Sciatic nerve (tissue), 2 donors: ENCODE data around the gene RPL3. TPM values are rescaled to one million over a fixed set of nuclear protein-coding genes. Genes with fewer than 3 reads are reported as not detected.
"Not testable (repeated sequence)": the region's sequence is repeated elsewhere in the genome, so short reads cannot be mapped to it uniquely, and the experiment has no call there.

Experiments used
- ATAC-seq: fragments of 200-7000 bp; cut with Tn5 transposase; one replicate; pipeline ENCODE4 v1.9.1; 2020; ENCODE audit warnings: mild to moderate bottlenecking, moderate library complexity
- DNase-seq: peaks from one replicate; pipeline ENCODE4 v3.0.0-alpha.2; 2020; ENCODE audit warnings: low spot score
- intact Hi-C: fragments of 100-400 bp; cut with DNase I; formaldehyde crosslinking; loops from one replicate; pipeline ENCODE4 v1.14.2; 2022
- total RNA-seq: library from RNA; stranded (reverse); fragmentation: NEBNext Ultra II Directional; extraction: Animal tissue kit (Norgen Biotek cat#: 25700); gene quantifications from one replicate; pipeline ENCODE4 v1.2.1, GENCODE V29; 2021
- donor health status: DM: no; HTN: no; CAD: no.
- donor health status: DM: no; HTN: no; CAD: no.

The RPL3 gene
- total RNA-seq, 1 donor from 2014 or later: 1,341 TPM

DNA sequence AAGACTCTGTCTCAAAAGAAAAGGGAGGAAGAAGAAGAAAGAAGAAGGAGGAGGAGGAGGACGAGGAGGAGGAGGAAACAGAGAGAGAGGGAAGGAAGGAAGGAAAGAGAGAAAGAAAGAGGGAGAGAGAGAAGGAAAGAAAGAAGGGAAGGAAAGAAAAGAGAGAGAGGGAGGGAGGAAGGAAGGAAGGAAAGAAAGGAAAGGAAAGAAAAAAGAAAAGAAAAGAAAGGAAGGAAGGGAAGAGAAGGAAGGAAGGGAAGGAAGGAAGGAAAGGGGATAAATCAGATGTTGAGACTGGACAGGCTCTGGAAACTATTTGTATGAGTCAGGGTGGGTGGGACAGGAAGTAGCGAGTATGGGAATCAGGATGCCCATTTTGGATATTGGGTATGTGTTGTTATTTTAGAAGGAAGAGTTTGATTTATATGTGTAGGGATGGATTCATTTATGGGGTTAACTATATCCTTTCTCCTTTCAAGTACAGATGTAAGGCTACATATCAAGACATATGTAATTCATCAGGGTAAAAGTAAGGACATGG, 6.0 kb upstream of the RPL3 start:
- DNase-seq: no peak
- ATAC-seq: no peak
- intact Hi-C loops: loop anchor here (10.0 kb wide), 1 partner anchor 189 kb away; no protein-coding TSS in a partner anchor

DNA sequence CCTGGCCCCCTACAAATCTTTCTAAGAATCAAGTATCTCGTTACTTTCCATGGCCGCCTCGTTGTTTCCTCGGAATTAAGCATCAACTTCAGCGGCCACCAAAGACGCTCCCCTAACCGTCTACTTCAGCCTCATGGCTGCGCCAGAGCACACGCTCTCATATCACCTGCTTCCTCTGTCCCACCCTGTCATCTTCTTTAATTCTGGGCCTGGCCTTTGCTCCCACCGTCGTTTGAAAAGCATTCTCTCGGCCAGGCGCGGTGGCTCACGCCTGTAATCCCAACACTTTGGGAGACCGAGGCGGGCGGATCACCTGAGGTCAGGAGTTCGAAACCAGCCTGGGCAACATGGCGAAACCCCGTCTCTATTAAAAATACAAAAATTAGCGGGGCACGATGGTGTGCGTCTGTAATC, 1.2 kb upstream of the RPL3 start:
- intact Hi-C loops: loop anchor here (10.0 kb wide), 1 partner anchor 194 kb away; no protein-coding TSS in a partner anchor
- ATAC-seq, DNase-seq: not testable (repeated sequence)

DNA sequence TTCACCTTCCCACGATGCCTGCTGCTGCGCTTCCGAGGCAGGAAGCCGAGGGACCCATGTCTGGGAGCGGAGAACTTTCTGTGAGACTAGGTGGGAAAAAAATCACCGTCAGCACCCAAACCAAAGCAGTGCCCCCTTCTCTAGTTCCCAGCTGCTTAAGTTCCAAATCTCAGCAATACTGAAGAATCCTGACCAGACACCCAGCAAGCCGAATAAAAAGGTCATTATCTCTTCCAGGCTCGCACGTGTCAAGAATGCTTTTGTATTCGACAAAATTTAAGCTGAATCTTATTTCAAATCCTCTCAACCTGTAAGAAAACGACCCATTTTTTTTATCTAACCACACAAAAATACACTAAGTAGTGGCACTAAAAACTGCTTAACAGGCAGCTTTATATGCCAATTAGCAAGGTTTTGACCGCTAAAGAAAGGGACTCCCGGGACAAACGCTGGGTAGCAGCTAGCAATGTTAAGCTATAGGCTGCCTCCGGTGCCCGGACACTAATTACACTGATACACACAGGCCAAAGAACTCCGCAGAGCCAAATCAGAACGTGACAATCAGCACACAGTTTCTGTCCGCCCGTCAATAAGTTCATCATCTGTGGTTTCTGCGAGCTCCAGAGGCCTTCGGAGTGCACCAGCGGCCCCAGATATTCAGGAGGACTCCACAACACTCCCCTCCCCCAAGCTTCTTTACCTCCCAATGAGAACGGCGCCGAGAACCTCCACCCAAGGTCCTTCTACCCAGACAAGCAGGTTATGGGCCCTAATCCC, 728 bp downstream of the RPL3 start:
- ATAC-seq (peak; percentile 28), DNase-seq (no peak)
- intact Hi-C loops: loop anchor here (10.0 kb wide), 1 partner anchor 454 kb away; no protein-coding TSS in a partner anchor

DNA sequence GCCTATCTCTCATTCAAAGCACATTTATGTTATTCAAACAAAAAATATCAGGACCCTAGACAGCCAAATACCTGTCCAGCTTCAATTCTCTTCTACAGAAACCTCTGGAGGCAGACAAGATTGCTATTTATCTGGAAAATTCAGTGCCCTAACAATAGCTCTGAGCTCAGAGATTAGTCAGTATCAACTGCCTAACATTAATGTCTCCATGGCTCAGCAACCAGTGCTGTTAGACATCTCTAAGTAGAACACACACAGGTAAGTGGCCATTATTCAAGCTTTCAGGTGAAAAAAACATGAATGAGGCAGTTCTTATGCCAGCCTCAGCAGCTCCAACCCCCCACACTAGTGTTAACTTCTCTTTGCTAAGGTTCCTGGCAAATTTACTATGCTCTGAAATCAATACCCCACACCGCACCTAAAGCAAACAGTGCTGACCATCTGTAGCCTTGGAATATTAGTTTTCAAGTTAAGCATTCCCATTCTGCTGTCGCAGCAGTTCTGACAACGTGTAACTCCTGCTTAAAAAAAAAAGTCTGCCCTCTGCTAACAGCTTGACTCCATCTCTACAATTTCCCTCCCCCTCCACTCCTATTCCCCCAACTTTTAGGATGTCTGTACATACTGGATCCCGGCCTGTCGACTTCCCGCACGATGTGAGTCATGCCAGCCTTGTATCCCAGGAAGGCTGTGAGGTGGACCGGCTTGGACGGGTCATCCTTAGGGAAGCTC, 1.5 kb downstream of the RPL3 start:
- intact Hi-C loops: loop anchor here (10.0 kb wide), 1 partner anchor 453 kb away; no protein-coding TSS in a partner anchor
- DNase-seq: no peak
- ATAC-seq: no peak

DNA sequence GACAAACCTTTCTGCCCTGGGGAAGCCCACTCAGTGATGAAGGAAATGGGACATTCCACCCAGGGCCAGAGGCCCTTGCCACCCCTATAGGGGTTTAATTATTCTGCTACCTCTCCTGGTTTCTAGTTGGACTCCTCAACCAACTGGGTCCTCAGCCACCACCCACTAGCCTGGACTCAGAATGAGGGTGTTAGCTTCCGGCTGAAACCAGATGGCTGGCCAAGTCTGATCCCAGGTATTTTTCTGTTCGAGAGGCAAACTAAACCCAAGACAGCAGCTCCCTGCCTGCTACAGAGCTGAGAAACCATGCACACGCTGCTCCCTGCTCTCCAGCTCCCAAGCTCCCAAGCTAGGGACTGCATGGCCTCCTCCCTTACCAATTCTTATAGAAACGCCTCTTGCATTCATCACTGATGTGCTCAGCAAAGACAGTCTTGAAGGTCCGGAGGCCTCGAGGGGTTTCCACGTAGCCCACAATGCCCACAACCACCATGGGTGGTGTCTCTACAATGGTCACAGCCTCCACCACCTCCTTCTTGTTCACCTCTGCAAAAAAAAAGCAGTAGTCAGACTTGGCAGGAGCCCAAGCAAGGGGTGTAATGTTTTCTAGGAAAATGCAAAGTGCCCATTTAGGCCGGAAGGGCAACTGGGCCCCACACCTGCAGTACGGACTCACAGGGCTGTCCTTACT, 2.2 kb downstream of the RPL3 start:
- intact Hi-C loops: loop anchor here (10.0 kb wide), 1 partner anchor 452 kb away; no protein-coding TSS in a partner anchor
- ATAC-seq (no peak), DNase-seq (no peak)

DNA sequence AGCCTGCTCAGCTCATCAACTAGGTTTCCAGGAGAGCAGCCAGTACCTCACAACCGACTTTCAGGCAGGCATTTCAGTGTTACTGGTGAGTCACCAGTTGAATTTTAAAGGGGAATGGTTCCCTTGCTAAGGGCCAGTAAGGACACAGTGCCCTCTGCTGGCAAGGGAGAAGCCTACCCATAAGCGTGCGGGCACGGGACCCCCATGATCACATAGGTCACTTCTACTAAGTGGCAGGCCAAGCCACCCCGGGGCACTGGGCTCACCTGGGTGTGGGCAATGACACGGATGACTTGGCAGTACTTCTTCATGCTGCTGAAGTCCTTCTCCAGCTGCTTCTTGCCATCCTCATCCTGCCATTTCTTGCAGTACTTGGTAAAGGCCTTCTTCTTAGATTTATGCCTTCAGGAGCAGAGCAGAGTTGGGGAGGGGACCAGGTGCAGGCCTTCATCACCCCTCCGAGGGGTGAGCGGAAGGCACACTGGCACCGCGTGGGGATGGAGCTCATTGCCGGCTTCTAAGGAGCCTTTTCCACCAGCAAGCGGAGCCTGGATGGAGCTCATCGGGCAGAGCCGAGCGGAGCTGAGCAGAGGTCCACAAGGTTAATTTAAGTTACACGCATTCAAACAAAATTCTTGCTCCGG, 2.9 kb downstream of the RPL3 start:
- intact Hi-C loops: loop anchor here (10.0 kb wide), 1 partner anchor 452 kb away; no protein-coding TSS in a partner anchor
- DNase-seq (peak; percentile 88), ATAC-seq (peak; percentile 37)

DNA sequence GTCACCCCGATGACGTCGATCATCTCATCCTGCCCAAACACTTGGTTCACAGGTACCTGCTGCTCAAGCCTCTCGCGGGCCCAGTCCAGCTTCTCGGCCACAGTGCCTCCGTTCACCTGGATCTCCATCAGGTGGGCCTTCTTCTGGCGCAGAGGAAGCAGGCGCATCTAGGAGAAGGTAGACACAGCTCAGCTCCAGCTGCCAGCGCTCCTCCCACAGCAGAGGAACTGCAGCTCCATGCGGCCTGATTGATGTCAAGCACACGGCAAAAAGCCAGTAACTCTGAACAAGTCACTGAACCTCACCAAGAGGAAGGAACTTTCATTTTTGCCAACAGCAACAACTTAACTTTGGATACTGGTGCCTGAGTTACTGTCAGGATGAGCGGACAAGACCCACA, 4.0 kb downstream of the RPL3 start:
- ATAC-seq (no peak), DNase-seq (no peak)
- intact Hi-C loops: loop anchor here (10.0 kb wide), 1 partner anchor 451 kb away; no protein-coding TSS in a partner anchor

DNA sequence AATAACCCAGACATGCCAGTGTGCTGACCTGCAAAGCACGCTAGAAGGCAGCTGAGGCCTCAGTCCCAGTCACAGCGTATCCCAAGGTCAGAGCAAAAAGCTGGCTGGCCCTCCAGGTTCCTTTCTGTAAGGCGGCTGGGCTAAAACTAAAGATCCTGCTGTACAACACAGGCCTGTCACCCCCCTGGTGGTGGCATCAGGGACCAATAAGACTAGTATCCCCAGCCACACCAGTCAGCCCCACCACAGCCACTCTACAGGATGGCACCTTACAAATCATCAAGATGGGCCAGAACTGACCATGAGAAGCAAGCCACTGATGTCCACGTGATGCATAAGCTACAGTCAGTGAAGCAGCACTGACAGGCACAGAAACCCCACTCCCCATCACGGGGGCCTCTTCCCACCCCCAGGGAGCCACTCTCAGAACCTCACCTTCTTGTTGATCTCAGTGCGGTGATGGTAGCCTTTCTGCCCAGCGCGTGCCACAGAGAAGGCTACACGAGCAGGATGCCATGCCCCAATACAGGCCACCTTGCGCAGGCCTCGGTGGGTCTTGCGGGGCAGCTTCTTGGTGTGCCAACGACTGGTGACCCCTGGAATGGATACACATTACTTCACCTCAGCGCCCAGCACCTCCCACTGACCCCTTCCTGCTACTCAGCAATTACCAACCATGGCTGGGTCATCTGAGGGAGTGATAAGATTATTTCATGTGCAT, 5.0 kb downstream of the RPL3 start:
- DNase-seq: no peak
- ATAC-seq: no peak
- intact Hi-C loops: loop anchor here (10.0 kb wide), 1 partner anchor 450 kb away; no protein-coding TSS in a partner anchor

DNA sequence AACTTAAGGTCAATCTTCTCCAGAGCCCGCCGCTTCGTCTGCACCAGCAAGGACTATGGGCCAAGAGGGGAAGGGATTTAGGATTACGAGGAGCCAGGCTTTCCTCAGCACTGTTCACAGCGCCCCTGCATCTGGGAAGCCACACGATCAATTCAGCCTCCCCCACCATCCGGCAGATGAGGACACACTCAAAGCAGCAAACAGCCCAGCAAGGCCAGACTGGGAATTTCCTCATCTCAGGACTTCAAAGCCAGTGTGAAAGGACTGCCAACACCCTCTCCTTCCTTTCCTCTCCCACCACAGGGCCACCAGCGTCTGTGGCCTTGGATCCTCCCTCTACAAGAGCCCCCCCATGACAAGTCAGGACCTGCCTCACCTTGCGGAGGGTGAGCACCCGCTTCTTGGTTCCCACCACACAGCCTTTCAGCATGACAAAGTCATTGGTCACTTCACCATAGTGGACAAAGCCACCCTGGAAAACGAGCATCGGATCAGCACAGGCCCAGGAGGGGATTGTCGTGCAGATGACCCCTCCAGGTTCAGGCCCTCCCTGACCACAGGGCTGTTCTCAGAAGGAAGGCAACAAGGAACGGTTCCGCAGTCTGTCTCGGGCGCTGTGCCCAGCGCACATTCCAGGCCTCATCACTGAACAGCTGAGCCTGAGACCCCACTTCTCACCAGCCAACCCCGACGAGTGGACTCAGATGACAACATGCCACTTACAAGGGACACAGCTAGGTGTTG, 6.0 kb downstream of the RPL3 start:
- DNase-seq: no peak
- no peak for ATAC-seq
- intact Hi-C loops: loop anchor here (2.0 to 10.0 kb wide), 2 partner anchors 141 to 449 kb away; no protein-coding TSS in a partner anchor

DNA sequence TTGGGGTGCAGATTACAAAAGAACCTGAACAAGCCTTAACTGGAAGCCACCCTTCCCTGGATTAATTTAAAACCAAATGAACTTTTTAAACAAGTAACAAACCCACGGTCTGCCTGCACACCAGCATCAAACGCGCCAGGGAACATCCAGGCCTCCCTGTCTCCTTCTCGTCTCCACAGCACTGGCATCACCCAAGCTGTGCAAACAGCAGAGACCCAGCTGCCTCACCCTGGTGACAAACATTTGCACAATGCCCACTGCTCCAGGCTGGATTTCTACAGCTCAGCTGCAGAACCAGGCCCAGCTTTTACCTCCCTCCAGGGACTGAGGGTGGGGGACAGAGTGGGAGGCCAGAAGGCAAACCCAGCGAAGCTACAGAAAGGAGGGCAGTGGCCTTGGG, 7.0 kb downstream of the RPL3 start:
- intact Hi-C loops: loop anchor here (2.0 to 10.0 kb wide), 2 partner anchors 140 to 448 kb away; no protein-coding TSS in a partner anchor

DNA sequence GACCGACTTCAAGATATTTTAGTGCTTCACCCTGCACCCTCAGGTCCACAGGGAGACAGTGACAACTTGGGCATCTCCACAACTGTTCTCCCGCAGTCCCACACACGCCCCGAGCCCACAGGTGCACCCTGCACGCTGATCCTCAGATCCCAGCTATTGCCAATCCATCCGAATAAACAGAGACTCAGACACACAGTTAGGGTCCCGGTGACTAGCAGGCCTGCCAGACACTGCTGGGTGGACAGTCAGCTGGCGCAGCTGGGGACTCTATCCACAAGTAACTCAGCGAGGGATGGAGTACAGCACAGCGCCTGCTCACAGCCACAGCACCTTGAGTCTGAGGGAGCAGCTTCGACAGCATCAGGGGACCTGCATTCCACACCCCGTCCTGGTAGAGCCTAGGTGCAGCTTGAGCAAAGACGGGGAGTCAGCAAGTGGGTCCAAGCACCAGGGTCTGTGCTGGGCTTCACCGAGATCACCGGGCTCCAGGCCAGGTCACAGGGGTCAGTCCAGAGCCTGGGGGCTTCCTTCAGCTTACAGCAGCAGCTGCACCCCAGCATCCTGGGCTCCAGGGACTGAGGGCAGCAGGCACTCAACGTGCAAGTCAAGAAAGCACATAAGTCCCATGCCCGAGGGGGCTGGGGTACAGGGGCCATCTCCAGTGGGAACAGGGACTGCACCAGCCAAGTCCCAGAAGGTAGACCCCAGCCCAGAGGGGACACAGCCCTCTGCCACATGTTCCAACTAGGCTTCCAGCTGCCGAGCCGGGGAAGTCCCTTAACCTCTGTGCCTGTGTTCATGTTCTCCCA, 7.6 kb downstream of the RPL3 start:
- no peak for ATAC-seq
- intact Hi-C loops: loop anchor here (2.0 to 10.0 kb wide), 2 partner anchors 139 to 447 kb away; no protein-coding TSS in a partner anchor
- no peak for DNase-seq

More for the DNA sequence above, 7.0 kb downstream of the RPL3 start:
- ATAC-seq: no peak
- no peak for DNase-seq

DNA sequence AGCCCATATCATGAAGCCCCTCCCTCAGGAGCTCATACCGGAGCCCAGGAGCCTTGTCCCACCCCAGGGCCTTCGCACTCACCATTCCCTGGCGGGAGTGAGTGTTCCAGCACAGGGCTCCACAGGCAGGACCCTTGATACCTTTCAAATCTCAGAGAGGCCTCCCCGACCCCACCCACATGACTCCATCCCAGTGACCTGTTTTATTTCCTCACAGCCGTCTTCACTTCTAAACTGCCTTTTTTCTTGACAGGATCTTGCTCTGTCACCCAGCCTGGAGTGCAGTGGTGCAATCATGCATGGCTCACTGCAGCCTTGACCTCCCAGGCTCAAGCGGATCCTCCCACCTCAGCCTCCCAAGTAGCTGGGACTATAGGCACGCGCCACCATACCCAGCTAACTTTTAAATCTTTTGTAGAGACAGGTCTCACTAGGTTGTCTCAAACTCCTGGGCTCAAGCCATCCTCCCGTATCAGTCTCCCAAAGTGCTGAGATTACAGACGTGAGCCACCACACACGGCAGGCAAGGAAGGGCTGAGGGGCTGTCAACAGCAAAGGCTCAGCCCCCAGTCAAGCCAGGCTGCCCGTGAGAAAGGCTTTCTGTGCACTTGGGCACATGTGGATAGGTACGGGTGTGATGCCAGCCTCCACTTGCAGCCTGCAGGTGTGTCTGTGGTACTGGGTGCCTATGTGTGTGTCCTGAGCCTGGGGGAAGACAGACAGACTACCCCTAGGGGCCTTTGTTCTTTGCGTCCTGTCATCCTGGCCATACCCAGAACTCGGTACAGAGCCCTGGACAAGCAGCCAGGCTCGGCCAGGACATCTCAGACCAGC, 9.3 kb downstream of the RPL3 start:
- intact Hi-C loops: loop anchor here (10.0 kb wide), 1 partner anchor 445 kb away; no protein-coding TSS in a partner anchor
- no peak for ATAC-seq
- DNase-seq: no peak

DNA sequence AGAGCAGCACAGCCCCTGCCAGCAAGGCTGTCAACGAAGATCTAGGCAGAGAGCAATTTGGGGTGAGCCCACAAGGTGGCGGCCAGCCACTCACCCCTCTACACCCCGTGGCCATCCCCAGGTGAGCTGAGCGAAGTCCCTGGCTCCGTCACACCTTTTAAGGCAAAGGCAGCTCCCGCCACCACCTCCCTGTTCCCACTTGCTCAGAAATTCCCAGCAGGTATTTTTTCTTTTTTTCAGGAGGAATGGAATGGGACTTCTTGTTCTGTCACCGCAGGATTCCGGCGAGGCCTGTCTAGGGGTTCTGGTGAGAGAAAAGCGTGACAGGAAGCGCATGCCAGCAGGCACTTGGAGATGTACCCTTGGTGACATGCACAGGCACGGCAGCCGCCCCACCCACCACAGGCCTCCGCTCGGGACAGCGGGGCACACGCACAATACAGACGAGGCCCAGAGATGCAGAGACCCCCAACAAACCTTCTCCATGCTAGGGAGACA, 10.0 kb downstream of the RPL3 start:
- DNase-seq: no peak
- intact Hi-C loops: no loop called here
- peak; percentile 18 for ATAC-seq

DNA sequence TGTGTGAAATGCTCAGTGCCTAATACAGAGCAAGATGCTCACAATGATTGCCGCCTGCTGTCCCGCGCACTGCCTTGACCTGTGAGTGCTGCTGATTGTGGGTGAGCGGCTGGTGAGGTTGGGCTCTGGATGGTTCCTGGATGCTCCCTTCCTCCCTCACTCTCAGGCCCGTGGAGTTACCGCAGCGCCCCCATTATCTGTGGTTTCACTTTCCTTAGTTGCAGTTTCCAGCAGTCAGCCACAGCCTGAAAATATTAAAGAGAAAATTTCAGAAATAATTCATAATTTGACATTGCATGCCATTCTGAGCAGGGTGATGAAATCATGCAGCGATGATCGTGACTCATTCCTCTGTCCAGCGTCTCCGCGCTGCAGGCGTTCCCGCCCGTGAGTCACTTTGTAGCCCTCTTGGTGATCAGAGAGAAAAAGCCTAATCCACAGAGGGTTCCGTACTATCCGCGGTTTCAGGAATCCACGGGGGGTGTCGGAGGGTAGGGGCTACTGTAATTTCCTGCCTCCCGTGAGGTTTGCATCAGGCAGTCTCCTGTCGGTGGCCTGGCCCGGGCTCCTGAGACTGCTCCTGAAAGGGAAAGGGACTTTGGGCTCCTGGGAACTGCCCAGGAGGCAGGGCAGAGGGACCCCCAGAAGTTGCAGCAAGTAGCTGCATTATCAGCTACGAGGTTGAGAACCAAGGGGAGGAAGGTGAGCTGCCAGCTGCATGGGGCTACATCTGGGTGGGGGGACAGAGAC, 10.6 kb downstream of the RPL3 start:
- intact Hi-C loops: no loop called here
- DNase-seq: no peak
- peak; percentile 78 for ATAC-seq
